ENCODE results near the gene CDSN. TPM values are rescaled to one million over a fixed set of nuclear protein-coding genes. Genes with fewer than 3 reads are reported as not detected.

The CDSN gene
- total and polyA plus RNA-seq, 2 donors from 2014 or later: 0.13 TPM; not detected in 1

- Histone ChIP-seq H3K27ac (ENCODE audit: low read depth in 2 of 2, low read length in 2 of 2) (no peak overlapping the region), H3K4me1 (ENCODE audit: control insufficient read depth in 2 of 3, insufficient read depth in 2 of 3, low read depth in 1 of 3, low read length in 3 of 3) (no peaks in the 10 kb centered on the region), H3K27me3 (ENCODE audit: control insufficient read depth, insufficient read depth, low read length) (no peaks in the 10 kb centered on the region), H3K9ac (ENCODE audit: low read length in 3 of 3) (no peak overlapping the region), H3K36me3 (ENCODE audit: control insufficient read depth in 2 of 3, insufficient read depth in 3 of 3, low read length in 3 of 3) (no peaks in the 10 kb centered on the region), H3K4me3 (ENCODE audit: low read length in 3 of 3) (no peak overlapping the region), H3K9me3 (ENCODE audit: control insufficient read depth in 2 of 3, insufficient read depth in 1 of 3, low read length in 3 of 3) (no peaks in the 10 kb centered on the region)
- peak in 1 of 5 donors; percentile 54 for DNase-seq
- no peak for TF ChIP-seq CTCF (IDR thresholded peaks at IDR 0.05; ENCODE audit: borderline replicate concordance, extremely low read depth, insufficient read depth)
- FAIRE-seq: no peak
- intact Hi-C loops (cut with DNase I): no loop called here
These were observed 4.2 kb downstream of the CDSN start for GRCh38 chr6:31115941-31116560.

- H3K9ac ChIP-seq (ENCODE audit: low read length in 3 of 3): no peak overlapping the region
- no peak overlapping the region for H3K27ac ChIP-seq (ENCODE audit: low read depth in 2 of 2, low read length in 2 of 2)
- H3K27me3 ChIP-seq (ENCODE audit: control insufficient read depth, insufficient read depth, low read length): no peaks in the 10 kb centered on the region
- no peak overlapping the region for H3K4me3 ChIP-seq (ENCODE audit: low read length in 3 of 3)
- FAIRE-seq (no peak), DNase-seq (peak in 2 of 5 donors; percentile 35 to 46)
- H3K9me3 ChIP-seq (ENCODE audit: control insufficient read depth in 2 of 3, insufficient read depth in 1 of 3, low read length in 3 of 3): no peaks in the 10 kb centered on the region
- no peaks in the 10 kb centered on the region for H3K36me3 ChIP-seq (ENCODE audit: control insufficient read depth in 2 of 3, insufficient read depth in 3 of 3, low read length in 3 of 3)
- no peak for TF ChIP-seq CTCF (IDR thresholded peaks at IDR 0.05; ENCODE audit: borderline replicate concordance, extremely low read depth, insufficient read depth)
- intact Hi-C loops (cut with DNase I): no loop called here
- H3K4me1 ChIP-seq (ENCODE audit: control insufficient read depth in 2 of 3, insufficient read depth in 2 of 3, low read depth in 1 of 3, low read length in 3 of 3): no peaks in the 10 kb centered on the region
These were observed 5.0 kb downstream of the CDSN start for GRCh38 chr6:31114970-31115849.

GRCh38 chr6:31114541-31114878, 5.7 kb downstream of the CDSN start, which contains the start of gene PSORS1C1:
Gene PSORS1C1, plus strand, starts transcription at chr6:31114800. Its CDS starts 14,833 bp downstream, at chr6:31129633.
- Histone ChIP-seq H3K9ac (ENCODE audit: low read length in 3 of 3) (no peak within 1 kb of the TSS), H3K27ac (ENCODE audit: low read depth in 2 of 2, low read length in 2 of 2) (no peak within 1 kb of the TSS), H3K4me1 (ENCODE audit: control insufficient read depth in 2 of 3, insufficient read depth in 2 of 3, low read depth in 1 of 3, low read length in 3 of 3) (peaks cover 0 to 2% (median 0%) of the 10 kb centered on the region in 3 donors), H3K9me3 (ENCODE audit: control insufficient read depth in 2 of 3, insufficient read depth in 1 of 3, low read length in 3 of 3) (no peaks in the 10 kb centered on the region), H3K4me3 (ENCODE audit: low read length in 3 of 3) (no peak within 1 kb of the TSS), H3K36me3 (ENCODE audit: control insufficient read depth in 2 of 3, insufficient read depth in 3 of 3, low read length in 3 of 3) (no peaks in the 10 kb centered on the region), H3K27me3 (ENCODE audit: control insufficient read depth, insufficient read depth, low read length) (no peaks in the 10 kb centered on the region)
- peak in 2 of 5 donors; percentile 21 to 85 for DNase-seq
- TF ChIP-seq CTCF (IDR thresholded peaks at IDR 0.05; ENCODE audit: borderline replicate concordance, extremely low read depth, insufficient read depth): no peak
- intact Hi-C loops (cut with DNase I): no loop called here
- FAIRE-seq: no peak

All from kidney (tissue), 14 donors.